Endothelial cell of umbilical vein (primary cell): ENCODE data around the gene OR1M1. TPM values are rescaled to one million over a fixed set of nuclear protein-coding genes. Genes with fewer than 3 reads are reported as not detected.

Source experiments
- BruUV-seq: library from RNA; stranded (reverse); fragments of 400-500 nt; replicated peaks from 2 replicates; lab custom pipeline; 2021; lab: Mats Ljungman, UMichigan
- CTCF ChIA-PET: fragments of 300-600, 350-600 bp; sonication (Branson Sonifier 250); formaldehyde crosslinking; loops from one replicate; lab custom pipeline; 2021; ENCODE audit warnings: antibody characterized with exemption, inconsistent platforms; lab: Charles Lee
- POLR2A ChIA-PET: fragments of 300-600, 350-600 bp; sonication (Branson Sonifier 250); formaldehyde crosslinking; loops from one replicate; lab custom pipeline; 2021; ENCODE audit warnings: antibody characterized with exemption, inconsistent platforms; lab: Charles Lee
- DNase-seq: peaks from one replicate; pipeline ENCODE4 v3.0.0-alpha.2; 2011; ENCODE audit warnings: low read depth, low spot score
- FAIRE-seq: peaks from 2 replicates; lab custom pipeline; 2011; peaks lifted over from hg19 to GRCh38; lab: Jason Lieb, UNC
- H2AFZ ChIP-seq: 2 replicates; pipeline ENCODE4 v1.6.0; 2012; ENCODE audit warnings: low read depth, low read length, control low read depth, inconsistent platforms
- H3K27ac ChIP-seq: 2 replicates; pipeline ENCODE4 v1.5.1; 2011; ENCODE audit warnings: low read depth, mild to moderate bottlenecking, control low read depth, low read length, moderate library complexity; ENCODE audit not compliant: insufficient read depth
- H3K27me3 ChIP-seq, 2 experiments: 2 replicates each; pipeline versions ENCODE4 v1.6.0 to v1.6.1; 2011; ENCODE audit warnings: low read length in 2 of 2, mixed read lengths in 1 of 2; ENCODE audit not compliant: control insufficient read depth in 2 of 2, insufficient read depth in 2 of 2
- H3K36me3 ChIP-seq, 2 experiments: 2 replicates in 1 of 2; 3 replicates in 1 of 2; pipeline ENCODE4 v1.5.1; 2011; ENCODE audit warnings: low read length in 2 of 2, mild to moderate bottlenecking in 1 of 2, moderate library complexity in 1 of 2; ENCODE audit not compliant: control insufficient read depth in 2 of 2, insufficient read depth in 2 of 2; ENCODE audit errors: extremely low read depth in 1 of 2
- H3K4me1 ChIP-seq: 3 replicates; pipeline ENCODE4 v1.5.1; 2011; ENCODE audit warnings: mild to moderate bottlenecking, low read length; ENCODE audit not compliant: control insufficient read depth, insufficient read depth; ENCODE audit errors: extremely low read depth
- H3K4me2 ChIP-seq: 2 replicates; pipeline ENCODE4 v1.6.1; 2011; ENCODE audit warnings: low read length, control low read depth, mixed read lengths; ENCODE audit not compliant: insufficient read depth
- H3K4me3 ChIP-seq, 3 experiments: fragments of 200-600 bp in 1 of 3; sonication (generic), shearing (Covaris generic) in 1 of 3; replicated peaks in 1 of 3; 2 replicates each; pipeline ENCODE4 v1.5.1; 2011 to 2016; ENCODE audit warnings: control low read depth in 3 of 3, low read length in 3 of 3, mild to moderate bottlenecking in 2 of 3, inconsistent platforms in 1 of 3, low read depth in 1 of 3, moderate library complexity in 1 of 3; ENCODE audit not compliant: insufficient read depth in 1 of 3
- H3K79me2 ChIP-seq: 2 replicates; pipeline ENCODE4 v1.6.0; 2012; ENCODE audit warnings: low read length, inconsistent platforms; ENCODE audit not compliant: control insufficient read depth, insufficient read depth
- H3K9ac ChIP-seq: replicated peaks from 2 replicates; pipeline ENCODE3; 2011; ENCODE audit warnings: low read length, control low read depth; ENCODE audit not compliant: insufficient read depth; ENCODE audit errors: extremely low read depth
- H3K9me1 ChIP-seq: replicated peaks from 3 replicates; pipeline ENCODE4 v1.6.0; 2011; ENCODE audit warnings: mild to moderate bottlenecking, low read length; ENCODE audit not compliant: control insufficient read depth, insufficient read depth; ENCODE audit errors: extremely low read depth
- H3K9me3 ChIP-seq: replicated peaks from 2 replicates; pipeline ENCODE4 v1.5.1; 2012; ENCODE audit warnings: low read length, inconsistent platforms; ENCODE audit not compliant: control insufficient read depth, insufficient read depth
- H4K20me1 ChIP-seq: replicated peaks from 2 replicates; pipeline ENCODE3; 2011; ENCODE audit warnings: mild to moderate bottlenecking, low read length; ENCODE audit not compliant: control insufficient read depth, insufficient read depth; ENCODE audit errors: extremely low read depth
- EZH2 ChIP-seq: IDR thresholded peaks from 2 replicates; pipeline ENCODE4 v1.6.1; 2012; ENCODE audit warnings: borderline replicate concordance, low read depth, mild to moderate bottlenecking, moderate library complexity, low read length, inconsistent platforms; ENCODE audit not compliant: severe bottlenecking
- FOS ChIP-seq: IDR thresholded peaks from 2 replicates; pipeline ENCODE4 v1.6.1; 2011; ENCODE audit warnings: mild to moderate bottlenecking, low read length, moderate library complexity, borderline replicate concordance; ENCODE audit not compliant: insufficient read depth
- GATA2 ChIP-seq: IDR thresholded peaks from 2 replicates; pipeline ENCODE4 v1.7.0; 2011; ENCODE audit warnings: low read depth, mild to moderate bottlenecking, moderate library complexity, mixed read lengths, low read length; ENCODE audit not compliant: insufficient read length, insufficient read depth
- JUN ChIP-seq: IDR thresholded peaks from 2 replicates; pipeline ENCODE4 v1.6.1; 2011; ENCODE audit warnings: borderline replicate concordance, low read depth; ENCODE audit not compliant: insufficient read length, insufficient read depth
- MAX ChIP-seq: IDR thresholded peaks from 2 replicates; pipeline ENCODE4 v1.6.1; 2011; ENCODE audit not compliant: insufficient read depth, insufficient read length
- MYC ChIP-seq: IDR thresholded peaks from one replicate; pipeline ENCODE4 v1.6.1; 2011; ENCODE audit warnings: mild to moderate bottlenecking, low read depth, low read length
- POLR2A ChIP-seq: IDR thresholded peaks from 2 replicates; pipeline ENCODE4 v1.6.1; 2012; ENCODE audit warnings: low read depth, mild to moderate bottlenecking, control low read depth, low read length
- POLR2AphosphoS5 ChIP-seq: IDR thresholded peaks from 2 replicates; pipeline ENCODE4 v1.6.1; 2012; ENCODE audit warnings: low read depth, mild to moderate bottlenecking, control low read depth, low read length, moderate library complexity; ENCODE audit not compliant: insufficient read depth
- dilution Hi-C: fragments of 300-500 bp; cut with MboI; formaldehyde crosslinking; loops from one replicate; pipeline ENCODE4 v1.15.0; 2019; ENCODE audit warnings: low sequenced_read_pairs; ENCODE audit not compliant: extremely low pct_ligation_motif_present
- intact Hi-C: fragments of 100-400 bp; cut with micrococcal nuclease; formaldehyde crosslinking; loops from one replicate; pipeline ENCODE4 v1.10.0; 2022
- polyA plus RNA-seq, 4 experiments: library from polyadenylated mRNA; depleted of rRNA in 3 of 4; stranded (reverse) in 3 of 4; unstranded in 1 of 4; fragments of >200 nt; gene quantifications; 2 replicates each; pipeline versions ENCODE4 v1.2.1 to v1.2.3, GENCODE V29; 2011 to 2012; ENCODE audit warnings: missing spikeins in 1 of 4
- total RNA-seq: library from RNA; stranded (reverse); gene quantifications from 2 replicates; pipeline ENCODE4 v1.2.3, GENCODE V29; 2021
- TF ChIP-seq, protein P1 (sequence below), 2 donors: IDR thresholded peaks; 1 replicate in 1 of 2; 2 replicates in 1 of 2; pipeline ENCODE4 v1.5.1; 2011; ENCODE audit warnings: low read length in 2 of 2, mild to moderate bottlenecking in 2 of 2, moderate library complexity in 2 of 2, control low read depth in 1 of 2, inconsistent platforms in 1 of 2, low read depth in 1 of 2; ENCODE audit not compliant: insufficient read depth in 1 of 2; ENCODE audit errors: extremely low read depth in 1 of 2

OR1M1 gene
- total and polyA plus RNA-seq, 2 donors (not counting 3 experiments of a cell fraction or from before 2014, with no cell fraction given): not detected

GRCh38 chr19:9065457-9066014 lies 21.3 kb upstream of the OR1M1 start:
- FAIRE-seq: no peak
- Histone ChIP-seq H3K27me3 (no peaks in the 10 kb centered on the region), H3K9ac (no peak overlapping the region), H3K4me1 (no peaks in the 10 kb centered on the region), H2AFZ (no peak overlapping the region), H3K9me3 (no peaks in the 10 kb centered on the region), H3K27ac (no peak overlapping the region), H3K4me3 (no peak overlapping the region), H3K4me2 (no peak overlapping the region), H3K36me3 (no peaks in the 10 kb centered on the region), H4K20me1 (no peaks in the 10 kb centered on the region), H3K9me1 (no peaks in the 10 kb centered on the region), H3K79me2 (no peaks in the 10 kb centered on the region)
- BruUV-seq: no TSS peak
- dilution Hi-C loops (no loop called here), intact Hi-C loops (no loop called here)
- TF ChIP-seq JUN (no peak), MAX (no peak), GATA2 (no peak), EZH2 (no peak), MYC (no peak), POLR2A (no peak), FOS (no peak), POLR2AphosphoS5 (no peak)
- TF ChIP-seq, protein P1, sequence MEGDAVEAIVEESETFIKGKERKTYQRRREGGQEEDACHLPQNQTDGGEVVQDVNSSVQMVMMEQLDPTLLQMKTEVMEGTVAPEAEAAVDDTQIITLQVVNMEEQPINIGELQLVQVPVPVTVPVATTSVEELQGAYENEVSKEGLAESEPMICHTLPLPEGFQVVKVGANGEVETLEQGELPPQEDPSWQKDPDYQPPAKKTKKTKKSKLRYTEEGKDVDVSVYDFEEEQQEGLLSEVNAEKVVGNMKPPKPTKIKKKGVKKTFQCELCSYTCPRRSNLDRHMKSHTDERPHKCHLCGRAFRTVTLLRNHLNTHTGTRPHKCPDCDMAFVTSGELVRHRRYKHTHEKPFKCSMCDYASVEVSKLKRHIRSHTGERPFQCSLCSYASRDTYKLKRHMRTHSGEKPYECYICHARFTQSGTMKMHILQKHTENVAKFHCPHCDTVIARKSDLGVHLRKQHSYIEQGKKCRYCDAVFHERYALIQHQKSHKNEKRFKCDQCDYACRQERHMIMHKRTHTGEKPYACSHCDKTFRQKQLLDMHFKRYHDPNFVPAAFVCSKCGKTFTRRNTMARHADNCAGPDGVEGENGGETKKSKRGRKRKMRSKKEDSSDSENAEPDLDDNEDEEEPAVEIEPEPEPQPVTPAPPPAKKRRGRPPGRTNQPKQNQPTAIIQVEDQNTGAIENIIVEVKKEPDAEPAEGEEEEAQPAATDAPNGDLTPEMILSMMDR (IDR thresholded peaks at IDR 0.05; ENCODE audit: extremely low read depth in 1 of 2, insufficient read depth in 1 of 2, low read depth in 1 of 2, low read length in 2 of 2): no peak
- DNase-seq: no peak
- ChIA-PET POLR2A (no interaction called here), CTCF (no interaction called here)
